OCI-LY1 (cell line): Measurements from ENCODE around the gene C12orf56.

ENCODE experiments used
- EZH2 ChIP-seq: fragments of 200-600 bp; sonication (generic), shearing (Covaris generic); IDR thresholded peaks from 2 replicates; pipeline ENCODE4 v1.8.0; 2017; ENCODE audit warnings: borderline replicate concordance, mixed run types, mild to moderate bottlenecking, antibody characterized with exemption, low read length, moderate library complexity, mixed read lengths
- TF ChIP-seq, protein P1 (sequence below): fragments of 200-600 bp; sonication (generic), shearing (Covaris generic); IDR thresholded peaks from 2 replicates; pipeline ENCODE4 v1.5.1; 2017; ENCODE audit warnings: mild to moderate bottlenecking, antibody characterized with exemption, low read length, moderate library complexity, mixed read lengths

DNA sequence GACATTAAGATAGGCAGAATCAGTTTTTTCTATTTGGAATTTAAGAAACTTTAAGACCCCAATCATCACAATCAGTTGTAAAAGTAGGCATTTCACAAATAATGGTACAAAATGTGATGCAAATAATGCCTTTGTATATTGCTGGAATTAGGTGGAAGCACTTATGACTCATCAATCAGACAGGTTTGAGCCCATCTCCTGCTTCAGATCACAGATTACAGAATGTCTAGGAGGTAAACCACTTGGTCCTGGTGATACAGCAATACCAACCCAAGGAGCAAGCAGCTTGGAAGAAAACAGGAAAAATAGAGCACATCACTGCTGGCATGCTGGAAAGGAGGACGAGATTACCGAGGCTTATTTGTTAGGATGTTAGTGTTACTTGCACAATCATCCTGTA, 57.6 kb downstream of the C12orf56 start:
- TF ChIP-seq, protein P1, sequence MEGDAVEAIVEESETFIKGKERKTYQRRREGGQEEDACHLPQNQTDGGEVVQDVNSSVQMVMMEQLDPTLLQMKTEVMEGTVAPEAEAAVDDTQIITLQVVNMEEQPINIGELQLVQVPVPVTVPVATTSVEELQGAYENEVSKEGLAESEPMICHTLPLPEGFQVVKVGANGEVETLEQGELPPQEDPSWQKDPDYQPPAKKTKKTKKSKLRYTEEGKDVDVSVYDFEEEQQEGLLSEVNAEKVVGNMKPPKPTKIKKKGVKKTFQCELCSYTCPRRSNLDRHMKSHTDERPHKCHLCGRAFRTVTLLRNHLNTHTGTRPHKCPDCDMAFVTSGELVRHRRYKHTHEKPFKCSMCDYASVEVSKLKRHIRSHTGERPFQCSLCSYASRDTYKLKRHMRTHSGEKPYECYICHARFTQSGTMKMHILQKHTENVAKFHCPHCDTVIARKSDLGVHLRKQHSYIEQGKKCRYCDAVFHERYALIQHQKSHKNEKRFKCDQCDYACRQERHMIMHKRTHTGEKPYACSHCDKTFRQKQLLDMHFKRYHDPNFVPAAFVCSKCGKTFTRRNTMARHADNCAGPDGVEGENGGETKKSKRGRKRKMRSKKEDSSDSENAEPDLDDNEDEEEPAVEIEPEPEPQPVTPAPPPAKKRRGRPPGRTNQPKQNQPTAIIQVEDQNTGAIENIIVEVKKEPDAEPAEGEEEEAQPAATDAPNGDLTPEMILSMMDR, result no peak
- no peak for TF ChIP-seq EZH2
